ENCODE measurements around the gene CDKN2D. TPM values are rescaled to one million over a fixed set of nuclear protein-coding genes. Genes with fewer than 3 reads are reported as not detected.

CDKN2D gene
- total and polyA plus RNA-seq, 9 donors, result 2.8 to 7.6 (median 5.6) TPM

- WGBS, 3 donors, result 70 to 79% (median 76%) methylated on average over 7 of the region's 7 CpGs
- Histone ChIP-seq H3K9me3 (no peaks in the 10 kb centered on the region), H3K27ac (no peak overlapping the region), H3K36me3 (no peaks in the 10 kb centered on the region), H3K4me1 (ENCODE audit: insufficient read depth) (no peaks in the 10 kb centered on the region), H3K27me3 (no peaks in the 10 kb centered on the region), H3K4me3 (no peak overlapping the region)
- intact Hi-C loops (cut with DNase I), result no loop called here
- no peak for DNase-seq
- TF ChIP-seq EP300 (IDR thresholded peaks at IDR 0.05) (no peak), CTCF (IDR thresholded peaks at IDR 0.05) (no peak), POLR2A (IDR thresholded peaks at IDR 0.05) (no peak)
Measured at GRCh38 chr19:10555610-10555973, 13.2 kb downstream of the CDKN2D start.

DNA sequence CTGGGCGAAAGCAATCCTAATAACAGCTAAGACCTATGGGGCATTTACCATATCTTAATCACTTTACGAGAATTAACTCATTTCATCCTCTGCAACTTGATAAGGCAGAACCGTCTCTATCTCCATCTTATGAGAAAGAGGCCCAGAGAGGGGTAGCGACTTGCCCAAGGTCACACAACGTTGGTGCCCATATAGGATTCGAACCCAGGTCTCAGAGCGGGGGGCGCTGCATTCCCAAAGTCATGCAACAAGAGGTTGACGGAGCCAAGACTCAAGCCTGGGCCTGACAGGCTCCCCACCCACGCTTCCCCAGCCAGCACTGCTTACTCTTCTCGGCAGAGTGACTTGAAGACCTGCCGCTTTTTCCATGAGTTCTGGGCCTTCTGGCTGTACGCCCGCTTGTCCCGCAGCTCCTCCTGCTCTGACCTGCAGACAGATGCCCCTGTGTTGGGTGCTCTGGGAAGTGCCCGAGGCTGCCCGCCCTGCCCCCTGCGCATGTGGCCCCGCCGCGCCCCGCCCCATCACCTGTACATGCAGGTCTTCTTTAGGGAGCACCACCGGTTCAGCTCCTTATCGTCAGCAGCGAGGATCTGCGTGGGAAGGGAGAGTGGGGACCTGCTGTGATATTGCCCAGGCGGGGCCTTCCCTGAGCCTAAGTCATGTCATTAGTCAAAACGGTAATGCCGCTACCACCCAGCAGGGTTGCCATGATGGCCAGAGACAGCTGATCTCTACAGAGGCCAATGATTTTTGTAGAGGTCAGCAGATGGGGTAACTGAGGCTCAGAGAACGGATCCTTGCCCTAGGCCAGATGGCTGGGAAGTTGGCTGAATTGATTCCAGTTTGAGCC, 13.8 kb downstream of the CDKN2D start:
- Histone ChIP-seq H3K27ac (no peak overlapping the region), H3K4me1 (ENCODE audit: insufficient read depth) (no peaks in the 10 kb centered on the region), H3K9me3 (no peaks in the 10 kb centered on the region), H3K4me3 (no peak overlapping the region), H3K36me3 (no peaks in the 10 kb centered on the region), H3K27me3 (no peaks in the 10 kb centered on the region)
- no peak for DNase-seq
- intact Hi-C loops (cut with DNase I), result no loop called here
- TF ChIP-seq CTCF (IDR thresholded peaks at IDR 0.05) (no peak), POLR2A (IDR thresholded peaks at IDR 0.05) (no peak), EP300 (IDR thresholded peaks at IDR 0.05) (no peak)
- WGBS, 3 donors, result 75 to 80% (median 79%) methylated on average over 29 to 30 of the region's 30 CpGs

GRCh38 chr19:10553943-10554381, 14.8 kb downstream of the CDKN2D start:
- Histone ChIP-seq H3K4me3 (no peak overlapping the region), H3K9me3 (no peaks in the 10 kb centered on the region), H3K4me1 (ENCODE audit: insufficient read depth) (no peaks in the 10 kb centered on the region), H3K27ac (no peak overlapping the region), H3K27me3 (no peaks in the 10 kb centered on the region), H3K36me3 (no peaks in the 10 kb centered on the region)
- intact Hi-C loops (cut with DNase I), result no loop called here
- 43 to 55% (median 53%) methylated on average over 9 to 12 of the region's 12 CpGs for WGBS, 3 donors
- no peak for DNase-seq
- TF ChIP-seq CTCF (IDR thresholded peaks at IDR 0.05) (no peak), POLR2A (IDR thresholded peaks at IDR 0.05) (no peak), EP300 (IDR thresholded peaks at IDR 0.05) (no peak)

DNA sequence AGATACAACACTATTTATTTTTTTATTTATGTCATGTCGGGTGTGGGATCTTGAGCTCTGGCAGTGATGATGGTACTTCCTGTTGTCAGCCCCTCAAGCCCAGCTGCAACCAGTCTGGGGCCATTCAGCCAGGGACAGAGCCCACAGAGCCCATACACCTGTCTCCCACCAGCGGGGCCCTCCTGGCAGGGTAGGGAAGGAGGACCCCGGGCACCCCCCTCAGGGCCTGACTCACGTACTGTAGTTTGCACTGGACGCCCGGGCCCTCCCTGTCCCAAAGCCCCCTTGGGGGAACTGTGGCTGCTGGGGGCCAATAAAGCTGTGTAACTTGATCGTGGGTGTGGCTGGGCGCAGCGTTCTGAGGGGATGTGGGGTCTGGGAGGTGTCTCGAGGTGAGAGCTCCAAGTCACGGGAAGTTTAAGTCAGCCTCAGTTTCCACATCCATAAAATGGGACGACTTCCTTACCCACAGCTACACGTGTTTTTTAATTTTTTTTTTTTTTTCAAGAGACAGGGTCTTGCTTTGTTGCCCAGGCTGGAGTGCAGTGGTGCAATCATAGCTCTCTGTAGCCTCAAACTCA, 15.6 kb downstream of the CDKN2D start:
- Histone ChIP-seq H3K4me1 (ENCODE audit: insufficient read depth) (no peaks in the 10 kb centered on the region), H3K36me3 (no peaks in the 10 kb centered on the region), H3K27me3 (no peaks in the 10 kb centered on the region), H3K27ac (no peak overlapping the region), H3K4me3 (no peak overlapping the region), H3K9me3 (no peaks in the 10 kb centered on the region)
- 69 to 79% (median 70%) methylated on average over 13 of the region's 13 CpGs for WGBS, 3 donors
- intact Hi-C loops (cut with DNase I), result no loop called here
- TF ChIP-seq POLR2A (IDR thresholded peaks at IDR 0.05) (no peak), EP300 (IDR thresholded peaks at IDR 0.05) (no peak), CTCF (IDR thresholded peaks at IDR 0.05) (no peak)
- DNase-seq, result no peak
